Neural cell (in vitro differentiated cells): ENCODE measurements around the gene DPYD. TPM values are rescaled to one million over a fixed set of nuclear protein-coding genes. Genes with fewer than 3 reads are reported as not detected.

Experiments
- H2AFZ ChIP-seq: fragments of 200-600, 300-800 bp; sonication (generic), shearing (Covaris generic); 2 replicates; pipeline ENCODE4 v1.6.0; 2014; ENCODE audit warnings: low read depth, mild to moderate bottlenecking, antibody characterized with exemption, low read length, moderate library complexity
- H3F3A ChIP-seq: fragments of 200-600 bp; shearing (Covaris generic); 2 replicates; pipeline ENCODE4 v1.6.1; 2016; ENCODE audit warnings: mild to moderate bottlenecking, moderate library complexity, mixed read lengths, antibody characterized with exemption, low read length; ENCODE audit not compliant: insufficient read depth, poor library complexity, severe bottlenecking
- H3K27ac ChIP-seq: fragments of 200-600, 300-800 bp; sonication (generic), shearing (Covaris generic); 2 replicates; pipeline ENCODE4 v1.5.1; 2014; ENCODE audit warnings: mild to moderate bottlenecking, low read length, moderate library complexity
- H3K27me3 ChIP-seq: fragments of 300-800, 200-600 bp; sonication (generic), shearing (Covaris generic); 2 replicates; pipeline ENCODE4 v1.6.0; 2014; ENCODE audit warnings: mild to moderate bottlenecking, low read depth, low read length, moderate library complexity; ENCODE audit not compliant: insufficient read depth
- H3K36me3 ChIP-seq: fragments of 300-800, 200-600 bp; sonication (generic), shearing (Covaris generic); 2 replicates; pipeline ENCODE4 v1.5.1; 2014; ENCODE audit warnings: mild to moderate bottlenecking, antibody characterized with exemption, low read length, moderate library complexity; ENCODE audit not compliant: insufficient read depth
- H3K4me2 ChIP-seq: fragments of 300-800, 200-600 bp; sonication (generic), shearing (Covaris generic); 2 replicates; pipeline ENCODE4 v1.6.0; 2014; ENCODE audit warnings: mild to moderate bottlenecking, low read length
- H3K4me3 ChIP-seq: fragments of 300-800, 200-600 bp; sonication (generic), shearing (Covaris generic); 2 replicates; pipeline ENCODE4 v1.5.1; 2014; ENCODE audit warnings: mild to moderate bottlenecking, low read length, moderate library complexity
- H3K79me2 ChIP-seq: fragments of 200-600 bp; shearing (Covaris generic); replicated peaks from 2 replicates; pipeline ENCODE4 v1.6.0; 2014; ENCODE audit warnings: mild to moderate bottlenecking, low read length, moderate library complexity; ENCODE audit not compliant: insufficient read depth
- H3K9ac ChIP-seq: fragments of 300-800, 200-600 bp; sonication (generic), shearing (Covaris generic); 2 replicates; pipeline ENCODE4 v1.6.1; 2016; ENCODE audit warnings: mild to moderate bottlenecking, low read length, mixed read lengths
- H3K9me2 ChIP-seq: fragments of 200-600 bp; shearing (Covaris generic); 2 replicates; pipeline ENCODE4 v1.6.1; 2016; ENCODE audit warnings: mild to moderate bottlenecking, low read length, mixed read lengths; ENCODE audit not compliant: insufficient read depth
- H3K9me3 ChIP-seq: fragments of 200-600, 300-800 bp; sonication (generic), shearing (Covaris generic); 2 replicates; pipeline ENCODE4 v1.6.1; 2016; ENCODE audit warnings: mild to moderate bottlenecking, mixed run types, low read length, moderate library complexity, mixed read lengths
- H4K20me1 ChIP-seq: fragments of 200-600 bp; shearing (Covaris generic); 2 replicates; pipeline ENCODE4 v1.6.1; 2016; ENCODE audit warnings: mild to moderate bottlenecking, mixed run types; ENCODE audit not compliant: insufficient read depth
- CTCF ChIP-seq: fragments of 450-650 bp; IDR thresholded peaks from 2 replicates; pipeline ENCODE4 v1.5.1; 2014; ENCODE audit warnings: antibody characterized with exemption, mild to moderate bottlenecking, moderate library complexity; ENCODE audit not compliant: poor library complexity, severe bottlenecking
- EP300 ChIP-seq: fragments of 450-650 bp; conservative IDR thresholded peaks from 2 replicates; pipeline ENCODE4 v1.6.1; 2014; ENCODE audit warnings: antibody characterized with exemption, mild to moderate bottlenecking, moderate library complexity; ENCODE audit not compliant: poor library complexity, severe bottlenecking
- EZH2 ChIP-seq: fragments of 200-600, 300-800 bp; shearing (Covaris generic), sonication (generic); IDR thresholded peaks from 2 replicates; pipeline ENCODE4 v1.6.1; 2014; ENCODE audit warnings: antibody characterized with exemption, low read length, borderline replicate concordance, mild to moderate bottlenecking; ENCODE audit not compliant: insufficient read depth, poor library complexity, severe bottlenecking
- MXI1 ChIP-seq: fragments of 450-650 bp; conservative IDR thresholded peaks from 2 replicates; pipeline ENCODE4 v1.6.1; 2014; ENCODE audit warnings: antibody characterized with exemption, mild to moderate bottlenecking; ENCODE audit not compliant: poor library complexity, severe bottlenecking
- POLR2AphosphoS5 ChIP-seq: IDR thresholded peaks from 2 replicates; pipeline ENCODE4 v1.6.1; 2012
- RAD21 ChIP-seq: fragments of 450-650 bp; conservative IDR thresholded peaks from 2 replicates; pipeline ENCODE4 v1.6.1; 2014; ENCODE audit warnings: antibody characterized with exemption, mild to moderate bottlenecking, moderate library complexity
- SMC3 ChIP-seq: fragments of 450-650 bp; conservative IDR thresholded peaks from 2 replicates; pipeline ENCODE4 v1.6.1; 2014; ENCODE audit warnings: antibody characterized with exemption, mild to moderate bottlenecking, moderate library complexity; ENCODE audit not compliant: poor library complexity
- TAF1 ChIP-seq: IDR thresholded peaks from 2 replicates; pipeline ENCODE4 v1.6.1; 2012; ENCODE audit warnings: low read depth
- polyA plus RNA-seq: library from polyadenylated mRNA; depleted of rRNA; stranded (reverse); fragments of >200 nt; gene quantifications from 2 replicates; pipeline ENCODE4 v1.2.3, GENCODE V29; 2014
- TF ChIP-seq, protein P1 (sequence below): IDR thresholded peaks from 2 replicates; pipeline ENCODE4 v1.6.1; 2012; ENCODE audit warnings: borderline replicate concordance

The DPYD gene
- polyA plus RNA-seq, 1 donor from 2014 or later: 6.7 TPM

DNA sequence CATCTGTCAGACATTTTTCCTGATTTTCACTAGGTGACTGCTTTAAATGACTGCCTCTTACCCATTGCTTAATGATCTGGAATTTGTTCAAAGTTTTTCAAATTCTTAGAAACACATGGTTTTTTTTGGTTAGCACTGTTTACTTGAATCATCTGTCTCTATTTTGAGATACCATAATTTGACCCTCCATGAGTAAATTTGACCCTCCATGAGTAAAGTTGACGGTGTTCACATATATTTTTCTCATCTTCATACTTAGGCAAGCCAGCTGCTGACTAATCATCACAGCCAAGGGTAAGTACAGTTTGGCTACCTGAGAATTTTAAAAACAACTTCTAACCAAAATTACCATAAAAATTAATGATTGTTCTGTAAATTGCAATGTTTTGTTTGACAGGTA is 612.7 kb downstream of the DPYD start:
- Histone ChIP-seq H3K9ac (no peak overlapping the region), H3K79me2 (no peaks in the 10 kb centered on the region), H3K9me2 (no peaks in the 10 kb centered on the region), H3K27ac (no peak overlapping the region), H2AFZ (no peak overlapping the region), H3F3A (no peaks in the 10 kb centered on the region), H3K27me3 (no peaks in the 10 kb centered on the region), H3K36me3 (no peaks in the 10 kb centered on the region), H3K4me3 (no peak overlapping the region), H3K4me2 (no peak overlapping the region), H3K9me3 (no peaks in the 10 kb centered on the region), H4K20me1 (no peaks in the 10 kb centered on the region)
- no peak for TF ChIP-seq RAD21
- TF ChIP-seq, protein P1, sequence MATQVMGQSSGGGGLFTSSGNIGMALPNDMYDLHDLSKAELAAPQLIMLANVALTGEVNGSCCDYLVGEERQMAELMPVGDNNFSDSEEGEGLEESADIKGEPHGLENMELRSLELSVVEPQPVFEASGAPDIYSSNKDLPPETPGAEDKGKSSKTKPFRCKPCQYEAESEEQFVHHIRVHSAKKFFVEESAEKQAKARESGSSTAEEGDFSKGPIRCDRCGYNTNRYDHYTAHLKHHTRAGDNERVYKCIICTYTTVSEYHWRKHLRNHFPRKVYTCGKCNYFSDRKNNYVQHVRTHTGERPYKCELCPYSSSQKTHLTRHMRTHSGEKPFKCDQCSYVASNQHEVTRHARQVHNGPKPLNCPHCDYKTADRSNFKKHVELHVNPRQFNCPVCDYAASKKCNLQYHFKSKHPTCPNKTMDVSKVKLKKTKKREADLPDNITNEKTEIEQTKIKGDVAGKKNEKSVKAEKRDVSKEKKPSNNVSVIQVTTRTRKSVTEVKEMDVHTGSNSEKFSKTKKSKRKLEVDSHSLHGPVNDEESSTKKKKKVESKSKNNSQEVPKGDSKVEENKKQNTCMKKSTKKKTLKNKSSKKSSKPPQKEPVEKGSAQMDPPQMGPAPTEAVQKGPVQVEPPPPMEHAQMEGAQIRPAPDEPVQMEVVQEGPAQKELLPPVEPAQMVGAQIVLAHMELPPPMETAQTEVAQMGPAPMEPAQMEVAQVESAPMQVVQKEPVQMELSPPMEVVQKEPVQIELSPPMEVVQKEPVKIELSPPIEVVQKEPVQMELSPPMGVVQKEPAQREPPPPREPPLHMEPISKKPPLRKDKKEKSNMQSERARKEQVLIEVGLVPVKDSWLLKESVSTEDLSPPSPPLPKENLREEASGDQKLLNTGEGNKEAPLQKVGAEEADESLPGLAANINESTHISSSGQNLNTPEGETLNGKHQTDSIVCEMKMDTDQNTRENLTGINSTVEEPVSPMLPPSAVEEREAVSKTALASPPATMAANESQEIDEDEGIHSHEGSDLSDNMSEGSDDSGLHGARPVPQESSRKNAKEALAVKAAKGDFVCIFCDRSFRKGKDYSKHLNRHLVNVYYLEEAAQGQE: no peak
- no peak for TF ChIP-seq EP300
- no peak for TF ChIP-seq EZH2
- TF ChIP-seq MXI1: no peak
- TF ChIP-seq POLR2AphosphoS5: no peak
- no peak for TF ChIP-seq CTCF
- no peak for TF ChIP-seq SMC3
- TF ChIP-seq TAF1: no peak

DNA sequence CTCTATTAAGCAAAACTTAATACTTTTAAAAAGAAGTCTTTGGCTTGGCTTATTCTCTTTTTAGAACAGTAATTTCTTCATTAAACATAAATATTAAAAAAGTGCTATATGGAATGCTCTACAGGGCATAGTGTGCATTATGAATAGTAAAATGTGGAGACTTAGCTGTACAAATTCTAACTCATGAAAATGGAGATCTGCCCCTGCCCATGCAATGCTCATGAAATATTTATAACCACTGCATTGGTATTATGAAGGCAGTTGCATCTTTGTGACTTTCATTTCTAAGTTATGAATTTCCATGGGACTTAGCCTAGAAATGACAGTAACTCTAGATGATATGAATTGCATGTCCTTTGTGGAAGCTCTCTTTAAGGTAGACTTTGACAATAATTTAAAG is 613.3 kb downstream of the DPYD start:
- H2AFZ ChIP-seq: no peak overlapping the region
- no peak overlapping the region for H3K27ac ChIP-seq
- no peaks in the 10 kb centered on the region for H3K36me3 ChIP-seq
- H3F3A ChIP-seq: no peaks in the 10 kb centered on the region
- no peak overlapping the region for H3K4me3 ChIP-seq
- no peak overlapping the region for H3K4me2 ChIP-seq
- no peaks in the 10 kb centered on the region for H4K20me1 ChIP-seq
- no peak overlapping the region for H3K9ac ChIP-seq
- no peaks in the 10 kb centered on the region for H3K9me3 ChIP-seq
- H3K79me2 ChIP-seq: no peaks in the 10 kb centered on the region
- H3K9me2 ChIP-seq: no peaks in the 10 kb centered on the region
- TF ChIP-seq EP300 (no peak), POLR2AphosphoS5 (no peak), EZH2 (no peak), TAF1 (no peak), RAD21 (no peak), SMC3 (no peak), CTCF (no peak), MXI1 (no peak)
- TF ChIP-seq, protein P1: no peak
- no peaks in the 10 kb centered on the region for H3K27me3 ChIP-seq
